Choroid plexus epithelial cell (primary cell): ENCODE measurements around the gene RASD2.

Source experiments
- DNase-seq: peaks from one replicate; pipeline ENCODE4 v3.0.0-alpha.2; 2010; ENCODE audit warnings: low read depth
- H3K4me3 ChIP-seq: 2 replicates; pipeline ENCODE4 v1.5.1; 2011; ENCODE audit warnings: low read depth, mild to moderate bottlenecking, control low read depth, low read length, moderate library complexity
- TF ChIP-seq, protein P1 (sequence below): conservative IDR thresholded peaks from 2 replicates; pipeline ENCODE4 v1.5.1; 2011; ENCODE audit warnings: low read depth, mild to moderate bottlenecking, control low read depth, inconsistent platforms, low read length, moderate library complexity

Gene RASD2

GRCh38 chr22:35541254-35541748, 670 bp downstream of the RASD2 start:
- no peak overlapping the region for H3K4me3 ChIP-seq

DNA sequence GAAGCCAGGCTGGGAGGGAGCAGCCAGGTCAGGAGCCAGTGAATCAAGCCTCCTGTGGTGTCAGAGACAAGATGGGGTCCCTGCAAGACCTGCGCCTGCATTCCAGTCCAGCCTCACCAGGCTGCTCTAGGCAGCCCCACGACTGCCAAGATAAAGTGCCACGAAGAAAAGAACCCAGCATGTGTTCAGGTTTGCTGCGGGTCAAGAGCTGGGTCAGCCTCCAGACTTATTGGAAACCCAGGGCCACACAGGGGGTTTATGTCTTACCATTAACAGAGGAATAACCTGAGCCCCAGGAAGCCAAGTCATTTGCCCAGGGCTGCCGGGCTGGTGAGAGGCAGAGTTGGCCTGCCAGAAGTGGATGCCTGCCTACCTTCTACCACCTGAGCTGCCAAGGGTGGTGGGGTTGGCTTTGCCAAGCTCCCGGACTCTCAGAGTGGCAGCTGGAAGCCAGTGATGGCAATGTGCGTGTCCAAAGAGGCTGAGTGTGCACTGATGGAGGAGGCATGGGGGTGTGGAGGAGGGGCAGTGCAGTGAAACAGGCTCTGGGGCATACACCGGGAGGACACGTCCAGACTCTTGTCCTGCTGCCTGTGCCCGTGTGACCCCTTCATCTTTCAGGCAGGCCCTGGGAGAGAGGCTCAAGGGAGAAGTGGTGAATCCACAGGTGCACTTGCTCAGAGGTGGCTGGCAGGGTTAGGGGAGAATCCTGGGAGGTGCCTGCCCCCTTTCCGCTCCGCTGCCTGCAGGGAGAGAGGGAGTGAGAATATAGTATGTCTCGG, 1.7 kb downstream of the RASD2 start:
- no peak for DNase-seq
- TF ChIP-seq, protein P1, sequence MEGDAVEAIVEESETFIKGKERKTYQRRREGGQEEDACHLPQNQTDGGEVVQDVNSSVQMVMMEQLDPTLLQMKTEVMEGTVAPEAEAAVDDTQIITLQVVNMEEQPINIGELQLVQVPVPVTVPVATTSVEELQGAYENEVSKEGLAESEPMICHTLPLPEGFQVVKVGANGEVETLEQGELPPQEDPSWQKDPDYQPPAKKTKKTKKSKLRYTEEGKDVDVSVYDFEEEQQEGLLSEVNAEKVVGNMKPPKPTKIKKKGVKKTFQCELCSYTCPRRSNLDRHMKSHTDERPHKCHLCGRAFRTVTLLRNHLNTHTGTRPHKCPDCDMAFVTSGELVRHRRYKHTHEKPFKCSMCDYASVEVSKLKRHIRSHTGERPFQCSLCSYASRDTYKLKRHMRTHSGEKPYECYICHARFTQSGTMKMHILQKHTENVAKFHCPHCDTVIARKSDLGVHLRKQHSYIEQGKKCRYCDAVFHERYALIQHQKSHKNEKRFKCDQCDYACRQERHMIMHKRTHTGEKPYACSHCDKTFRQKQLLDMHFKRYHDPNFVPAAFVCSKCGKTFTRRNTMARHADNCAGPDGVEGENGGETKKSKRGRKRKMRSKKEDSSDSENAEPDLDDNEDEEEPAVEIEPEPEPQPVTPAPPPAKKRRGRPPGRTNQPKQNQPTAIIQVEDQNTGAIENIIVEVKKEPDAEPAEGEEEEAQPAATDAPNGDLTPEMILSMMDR, result no peak
- H3K4me3 ChIP-seq, result no peak overlapping the region

More at GRCh38 chr22:35541254-35541748, 670 bp downstream of the RASD2 start:
- TF ChIP-seq, protein P1, result no peak
- DNase-seq, result no peak

DNA sequence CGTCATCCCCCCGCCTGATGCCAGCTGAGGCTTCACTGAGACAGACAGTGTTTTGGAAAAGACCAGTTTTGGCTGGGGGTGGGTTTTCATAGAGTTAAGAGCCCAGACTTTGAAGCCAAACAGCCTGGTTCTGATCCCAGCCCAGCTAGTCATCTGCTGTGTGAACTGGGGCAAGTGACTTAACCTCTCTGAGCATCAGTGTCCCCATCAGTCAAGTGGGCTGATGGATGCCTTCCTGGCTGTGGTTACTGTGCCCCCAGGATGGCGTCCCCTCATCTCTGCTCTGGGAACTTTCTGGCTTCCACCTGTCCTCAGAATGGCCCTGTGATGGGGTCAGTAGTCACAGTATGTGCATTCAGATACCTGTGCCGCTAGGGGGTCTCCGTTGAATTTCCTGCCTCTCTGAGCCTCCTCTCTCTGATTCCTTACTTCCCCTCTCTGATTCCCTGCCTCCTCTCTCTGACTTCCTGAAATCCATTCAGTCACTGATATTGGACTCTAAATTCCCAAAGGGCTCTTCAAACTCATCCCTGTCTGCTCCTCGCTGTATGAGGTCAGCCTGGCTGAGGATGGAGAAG, 2.4 kb downstream of the RASD2 start:
- H3K4me3 ChIP-seq, result no peak overlapping the region
- no peak for DNase-seq
- TF ChIP-seq, protein P1, result no peak

DNA sequence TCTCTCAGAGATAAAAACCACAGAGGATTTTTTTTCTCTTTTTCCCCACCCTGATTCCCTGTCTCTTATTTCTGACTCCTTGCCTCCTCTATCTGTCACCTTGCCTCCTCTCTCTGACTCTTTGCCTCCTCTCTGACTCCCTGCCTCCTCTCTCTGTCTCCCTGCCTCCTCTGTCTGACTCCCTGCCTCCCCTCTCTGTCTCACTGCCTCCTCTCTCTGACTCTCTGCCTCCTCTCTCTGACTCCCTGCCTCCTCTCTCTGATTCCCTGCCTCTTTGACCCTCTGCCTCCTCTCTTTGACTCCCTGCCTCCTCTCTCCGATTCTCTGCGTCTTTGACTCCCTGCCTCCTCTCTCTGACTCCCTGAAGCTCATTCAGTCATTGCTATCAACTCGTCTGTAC, 3.1 kb downstream of the RASD2 start:
- H3K4me3 ChIP-seq, result no peak overlapping the region
- TF ChIP-seq, protein P1, result no peak
- no peak for DNase-seq

DNA sequence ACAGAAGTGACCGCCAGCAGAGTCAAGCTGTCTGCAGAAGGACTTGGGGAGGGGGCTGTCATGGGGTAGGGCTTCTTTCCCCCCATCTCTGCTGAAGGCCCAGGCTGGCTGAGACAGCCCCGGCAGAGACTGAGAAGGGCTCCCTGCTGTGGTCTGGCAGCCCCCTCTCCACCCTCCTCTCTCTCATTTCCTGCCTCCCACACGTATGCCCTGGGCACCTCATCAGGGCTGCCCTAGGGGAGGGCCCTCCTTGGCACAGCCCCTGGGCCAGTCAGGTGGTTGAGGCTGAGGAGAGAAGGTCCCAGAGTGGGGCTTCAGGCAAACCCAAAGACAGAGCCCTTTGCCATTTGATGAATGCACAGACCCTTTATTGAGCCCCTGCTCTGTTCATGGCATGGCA, 3.6 kb downstream of the RASD2 start:
- no peak for DNase-seq
- no peak overlapping the region for H3K4me3 ChIP-seq
- TF ChIP-seq, protein P1, result no peak

- TF ChIP-seq, protein P1, result no peak
- no peak overlapping the region for H3K4me3 ChIP-seq
- DNase-seq, result no peak
Observed at GRCh38 chr22:35544827-35545226, 4.2 kb downstream of the RASD2 start.
